GM21526 (cell line): ENCODE results near the gene GRAMD1C.
"Not testable (repeated sequence)": the region's sequence is repeated elsewhere in the genome, so short reads cannot be mapped to it uniquely, and the experiment has no call there.

Source experiments
- ATAC-seq: cut with Tn5 transposase; IDR thresholded peaks from one replicate; pipeline ENCODE4 v1.9.1; 2021; ENCODE audit warnings: moderate library complexity; ENCODE audit not compliant: unreplicated experiment, low FRiP score

Gene GRAMD1C

DNA sequence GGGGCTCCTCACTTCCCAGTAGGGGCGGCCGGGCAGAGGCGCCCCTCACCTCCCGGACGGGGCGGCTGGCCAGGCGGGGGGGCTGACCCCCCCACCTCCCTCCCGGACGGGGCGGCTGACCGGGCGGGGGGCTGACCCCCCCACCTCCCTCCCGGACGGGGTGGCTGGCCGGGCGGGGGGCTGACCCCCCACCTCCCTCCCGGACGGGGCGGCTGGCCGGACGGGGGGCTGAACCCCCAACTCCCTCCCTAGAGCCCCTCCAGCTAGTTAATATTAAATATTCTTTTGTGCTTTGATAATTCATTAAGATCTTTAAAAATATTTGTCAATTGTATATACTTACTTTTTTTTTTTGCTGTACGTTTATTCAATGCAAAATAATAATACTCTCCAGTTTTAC, 11.3 kb downstream of the GRAMD1C start:
- ATAC-seq, result not testable (repeated sequence)

DNA sequence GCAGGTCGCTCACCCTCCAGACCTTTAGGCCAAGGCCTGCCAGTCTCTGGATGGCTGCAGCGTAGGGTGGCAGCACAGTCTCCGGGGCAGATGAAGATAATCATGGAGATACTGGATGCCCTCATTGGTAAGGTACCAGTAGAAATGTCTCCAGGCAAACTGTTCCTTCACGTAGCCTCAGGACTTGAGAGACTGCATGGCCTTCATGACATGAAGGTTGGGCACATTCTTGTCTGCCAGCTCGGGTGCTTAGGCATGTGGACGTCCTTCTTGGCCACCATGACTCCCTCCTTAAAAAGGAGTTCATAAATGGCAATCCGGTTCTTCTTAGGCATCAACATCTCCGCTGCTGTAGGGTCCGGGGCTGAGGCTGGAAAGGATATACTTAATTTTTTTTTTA, 11.8 kb downstream of the GRAMD1C start:
- not testable (repeated sequence) for ATAC-seq

DNA sequence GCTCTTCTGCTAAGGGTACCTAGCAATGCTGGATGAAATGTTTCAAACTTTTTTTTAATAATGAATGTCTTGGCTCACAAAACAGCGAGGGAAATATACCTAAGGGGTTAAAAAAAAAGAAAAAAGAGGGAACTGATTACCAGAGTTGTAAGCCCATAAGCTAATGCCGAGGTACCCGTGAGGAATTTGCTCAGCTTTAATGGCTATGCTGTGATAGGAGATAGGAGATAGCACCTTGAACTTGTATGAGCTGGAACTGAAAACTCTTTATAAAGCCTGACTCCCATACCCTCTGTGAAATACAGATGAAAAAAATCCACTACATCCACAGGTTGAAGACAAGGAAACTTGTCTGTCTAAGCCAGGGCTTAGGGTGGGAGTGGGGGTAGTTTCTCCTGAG, 13.9 kb downstream of the GRAMD1C start:
- no peak for ATAC-seq

DNA sequence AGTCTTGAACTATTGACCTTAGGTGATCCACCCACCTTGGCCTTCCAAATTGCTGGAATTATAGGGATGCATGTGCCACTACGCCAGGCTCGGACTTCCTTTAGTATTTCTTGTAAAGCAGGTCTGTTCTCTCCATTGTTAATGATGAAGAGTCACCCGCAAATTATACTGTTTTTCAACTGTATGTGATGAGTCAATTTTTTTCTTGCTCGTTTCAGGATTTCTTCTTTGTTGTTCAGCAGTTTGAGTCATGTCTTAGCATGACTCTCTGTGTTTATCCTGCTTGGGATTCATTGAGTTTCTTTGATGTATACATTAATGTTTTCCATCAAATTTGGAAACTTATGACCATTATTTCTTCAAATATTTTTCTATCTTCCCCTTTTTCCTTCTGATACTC, 28.9 kb downstream of the GRAMD1C start:
- no peak for ATAC-seq

DNA sequence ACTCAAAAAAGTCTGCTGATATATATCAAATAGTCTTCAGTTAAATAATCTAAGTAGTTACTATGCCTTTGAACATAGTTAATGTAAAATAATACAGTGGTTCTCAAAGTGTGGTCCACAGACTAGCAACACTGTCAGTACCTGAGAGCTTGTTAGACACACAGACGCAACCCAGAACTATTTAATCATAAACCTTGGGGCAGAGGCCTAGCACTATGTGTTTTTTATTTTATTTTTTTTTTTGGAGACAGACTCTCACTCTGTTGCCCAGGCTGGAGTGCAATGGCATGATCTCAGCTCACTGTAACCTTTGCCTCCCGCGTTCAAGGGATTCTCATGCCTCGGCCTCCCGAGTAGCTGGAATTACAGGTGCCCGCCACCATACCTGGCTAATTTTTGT, 34.7 kb downstream of the GRAMD1C start:
- no peak for ATAC-seq

DNA sequence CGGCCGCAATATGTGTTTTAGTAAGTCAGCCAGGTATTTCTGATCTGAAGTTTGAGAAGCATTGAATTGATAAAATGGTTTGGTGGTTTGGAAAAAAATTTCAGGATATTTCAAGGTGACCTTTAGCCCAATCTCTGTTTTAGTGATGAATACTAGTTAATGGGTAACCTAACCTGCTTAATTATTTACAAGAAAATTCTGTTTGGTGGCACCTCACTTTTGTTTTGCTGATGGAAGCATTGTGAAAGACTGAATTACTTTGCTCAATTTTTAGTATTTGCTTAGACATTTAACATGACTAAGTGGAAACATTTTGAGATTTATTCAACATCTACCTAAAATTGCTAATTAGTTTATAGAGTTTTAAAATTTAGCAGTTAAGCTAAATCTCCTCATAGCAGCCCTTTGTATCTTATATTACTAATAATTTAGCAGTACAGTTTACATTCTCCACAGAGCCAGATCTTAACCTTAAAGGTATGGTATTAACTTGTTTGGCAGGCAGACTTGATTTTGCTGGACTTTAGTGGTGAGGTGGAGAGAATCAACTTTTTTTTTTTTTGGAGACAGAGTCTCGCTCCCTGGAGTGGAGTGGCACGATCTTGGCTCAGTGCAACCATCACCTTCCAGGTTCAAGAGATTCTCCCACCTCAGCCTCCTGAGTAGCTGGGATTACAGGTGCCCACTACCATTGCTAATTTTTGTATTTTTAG, 35.4 kb downstream of the GRAMD1C start:
- ATAC-seq, result no peak

DNA sequence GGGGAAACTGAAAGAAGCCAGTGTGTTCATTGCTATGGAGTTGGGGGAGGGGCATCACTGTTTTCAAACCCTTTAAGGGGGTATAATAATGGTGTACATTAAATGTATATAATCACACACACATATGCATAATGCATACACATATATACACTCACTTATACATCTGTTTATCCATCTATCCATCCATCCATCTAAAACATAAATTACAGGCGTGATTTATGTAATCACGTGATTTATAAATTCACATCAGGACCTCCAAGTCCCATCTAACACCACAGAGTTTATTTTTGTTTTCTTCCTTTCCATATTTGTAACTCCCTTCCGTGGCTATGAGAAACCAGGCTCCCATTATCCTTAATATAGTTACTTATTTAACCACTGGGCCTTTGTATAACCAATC, 39.8 kb downstream of the GRAMD1C start:
- no peak for ATAC-seq

DNA sequence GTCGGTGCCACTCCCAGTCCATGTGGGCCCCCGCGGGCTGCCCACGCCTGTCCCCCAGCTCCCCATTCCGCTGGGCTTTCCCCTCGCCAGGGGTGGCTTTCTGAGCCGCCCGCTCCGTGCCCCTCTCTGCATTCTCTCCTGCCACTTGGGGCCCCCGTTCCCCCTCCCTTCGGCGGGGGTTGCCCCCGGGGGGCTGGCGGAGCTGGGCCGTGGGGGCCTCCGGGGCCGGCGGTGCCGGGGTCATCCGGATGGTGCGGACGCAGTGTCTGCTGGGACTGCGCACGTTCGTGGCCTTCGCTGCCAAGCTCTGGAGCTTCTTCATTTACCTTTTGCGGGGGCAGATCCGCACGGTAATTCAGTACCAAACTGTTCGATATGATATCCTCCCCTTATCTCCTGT, 46.5 kb downstream of the GRAMD1C start:
- ATAC-seq, result no peak

DNA sequence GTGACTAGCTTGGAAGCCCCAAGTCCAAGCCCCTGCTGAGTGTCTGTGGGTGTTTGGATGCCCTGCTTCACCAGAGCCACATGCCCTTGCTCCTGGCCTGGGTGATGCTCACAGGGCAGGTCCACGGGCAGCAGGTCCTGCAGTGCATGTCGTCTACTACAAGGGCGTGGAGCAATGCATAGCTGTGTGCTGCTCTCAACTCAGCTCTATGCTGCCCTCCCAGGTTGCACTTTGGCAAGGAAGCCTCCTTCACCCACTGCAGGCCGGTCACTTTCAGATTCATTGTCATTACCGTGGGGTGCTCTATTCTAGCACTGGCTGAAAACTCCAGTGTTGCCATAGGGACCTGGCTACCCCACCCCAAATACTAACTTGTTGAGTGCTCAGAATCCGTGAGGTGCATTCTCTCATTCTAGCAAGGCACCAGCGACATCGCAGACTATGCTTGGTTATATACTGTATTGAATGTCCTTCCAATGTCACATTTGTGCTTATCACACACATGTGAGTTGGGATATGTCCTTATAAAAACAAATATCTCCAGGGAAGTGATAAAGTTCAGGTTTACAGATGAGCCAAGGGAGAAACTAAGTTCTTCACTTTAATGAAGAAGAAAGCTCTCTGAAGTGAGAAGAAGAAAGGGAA, 51.8 kb downstream of the GRAMD1C start:
- no peak for ATAC-seq

DNA sequence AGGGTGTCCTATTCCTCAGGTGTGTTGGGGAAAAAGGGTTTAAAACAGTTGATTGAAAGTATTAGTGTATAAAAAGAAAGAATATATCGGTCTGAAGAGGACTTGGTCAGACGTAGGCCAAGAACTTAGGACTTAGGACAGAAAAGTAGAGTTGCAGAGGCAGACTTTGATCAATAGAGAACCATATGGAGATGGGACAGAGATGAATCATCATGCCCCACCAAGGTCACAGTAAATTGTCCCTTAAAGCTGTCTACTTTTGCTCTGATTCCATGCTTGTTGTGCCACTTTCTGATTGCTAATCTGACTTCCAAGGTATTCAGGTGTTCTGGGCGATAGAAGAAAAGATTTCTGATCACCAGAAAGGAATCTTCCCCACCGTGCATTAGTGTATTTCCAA, 56.3 kb downstream of the GRAMD1C start:
- no peak for ATAC-seq

DNA sequence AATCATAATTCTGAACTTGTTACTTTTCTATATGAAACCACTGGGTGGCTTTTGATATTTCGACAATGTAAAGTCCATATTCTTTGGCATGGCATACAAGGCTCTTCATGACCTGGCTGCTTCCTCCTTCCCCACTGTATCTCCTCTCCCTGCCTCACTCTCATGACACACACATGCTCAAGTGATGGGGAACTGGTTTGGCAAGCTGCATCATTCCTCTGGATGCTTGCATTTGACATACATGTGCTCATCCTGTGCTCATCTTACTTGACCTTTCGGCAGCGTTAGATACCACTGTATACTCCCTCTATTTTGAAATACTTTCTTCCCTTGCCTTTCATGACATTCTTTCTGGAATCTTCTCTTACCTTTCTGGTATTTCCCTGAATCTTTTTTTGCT, 57.4 kb downstream of the GRAMD1C start:
- no peak for ATAC-seq

DNA sequence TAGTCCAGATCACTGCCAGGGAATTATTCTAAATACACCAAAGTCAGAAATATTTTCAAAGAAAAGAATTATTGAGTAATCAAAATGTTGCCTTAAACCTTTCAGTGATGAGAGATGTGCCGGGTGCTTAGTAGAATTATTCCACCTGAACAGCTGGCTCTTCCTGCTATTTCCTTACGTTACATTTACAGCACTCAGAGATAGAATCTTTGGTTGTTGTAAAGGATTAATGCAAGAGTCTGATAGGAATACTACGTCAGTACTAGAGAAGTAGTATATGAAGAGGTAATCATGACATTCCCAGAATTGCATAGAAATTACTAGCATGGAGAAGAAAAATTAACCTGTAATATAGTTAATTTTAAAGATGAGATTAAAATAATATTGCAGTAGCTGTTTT, 58.3 kb downstream of the GRAMD1C start:
- ATAC-seq, result no peak

DNA sequence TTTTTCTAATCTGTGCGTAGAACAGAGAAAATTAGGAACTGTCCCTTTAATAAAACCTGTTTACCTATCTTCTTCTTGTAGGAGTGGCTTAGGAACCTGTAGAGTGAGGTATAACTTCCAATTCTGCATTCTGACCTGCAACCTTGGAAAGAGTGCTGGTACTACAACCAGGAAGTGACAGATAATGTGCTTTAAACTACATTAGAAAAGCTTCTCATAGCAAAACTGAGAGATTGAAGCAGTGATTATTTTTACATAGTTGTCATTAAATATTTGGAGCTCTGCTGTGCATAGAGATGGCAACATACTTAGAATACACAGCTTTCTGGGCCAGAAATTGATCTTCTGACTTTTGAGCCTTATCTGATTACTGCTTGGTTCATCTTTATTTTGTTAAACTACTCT, 58.8 kb downstream of the GRAMD1C start:
- ATAC-seq, result no peak

DNA sequence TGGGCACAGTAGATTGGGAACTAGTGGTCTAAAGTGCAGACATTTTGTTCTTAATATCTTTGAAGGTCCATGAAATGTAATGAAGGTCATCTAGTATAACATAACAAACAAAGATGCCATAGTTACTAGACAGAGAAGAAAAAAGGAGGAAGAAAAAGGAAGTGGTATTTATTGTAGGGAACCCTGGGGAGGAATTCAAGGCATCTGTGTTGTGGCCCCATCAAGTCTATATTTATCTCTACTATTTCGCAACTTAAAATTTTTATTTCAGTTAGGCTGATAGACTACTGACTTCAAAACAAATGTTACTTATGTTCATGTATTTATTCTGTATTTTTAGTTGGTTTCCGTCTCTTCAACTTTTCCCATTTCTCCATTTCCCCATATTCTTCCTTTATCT, 60.3 kb downstream of the GRAMD1C start:
- ATAC-seq, result no peak

DNA sequence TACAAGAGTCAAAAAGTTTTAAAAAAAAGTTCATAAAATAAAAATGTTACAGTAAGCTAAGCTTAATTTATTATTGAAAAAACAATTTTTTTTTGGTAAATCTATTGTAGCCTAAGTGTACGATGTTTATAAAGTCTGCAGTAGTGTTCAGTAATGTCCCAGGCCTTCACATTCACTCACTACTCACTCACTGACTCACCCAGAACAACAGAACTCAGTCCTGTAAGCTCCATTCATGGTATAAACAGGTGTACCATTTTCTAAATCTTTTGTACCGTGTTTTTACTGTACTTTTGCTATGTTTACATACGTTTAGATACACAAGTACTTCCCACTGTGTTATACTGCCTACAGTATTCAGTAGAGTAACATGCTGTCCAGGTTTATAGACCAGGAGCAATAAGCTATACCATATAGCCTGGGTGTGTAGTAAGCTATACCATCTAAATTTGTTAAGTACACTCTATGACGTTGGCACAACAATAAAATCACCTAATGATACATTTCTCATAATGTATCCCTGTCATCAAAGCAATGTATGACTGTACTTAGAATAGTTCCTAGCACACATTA, 68.1 kb downstream of the GRAMD1C start:
- no peak for ATAC-seq

DNA sequence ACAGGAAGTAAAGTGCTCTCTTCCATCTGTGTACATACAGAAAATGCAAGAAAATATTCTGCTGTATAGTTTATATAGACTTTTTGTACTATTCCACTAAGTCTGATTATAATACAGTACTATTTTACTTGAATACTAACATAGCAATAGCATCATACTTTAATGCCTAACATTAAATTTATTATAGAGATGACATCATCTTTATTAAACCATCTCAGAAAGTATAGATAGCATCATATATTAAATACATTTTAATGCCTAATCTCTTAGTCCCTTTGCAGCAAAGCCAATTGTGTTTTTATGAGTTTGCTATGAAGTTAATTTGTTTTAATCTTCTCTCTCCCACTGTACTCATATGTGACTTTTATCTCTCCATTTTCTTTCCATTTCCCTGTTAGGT, 69.5 kb downstream of the GRAMD1C start:
- no peak for ATAC-seq

DNA sequence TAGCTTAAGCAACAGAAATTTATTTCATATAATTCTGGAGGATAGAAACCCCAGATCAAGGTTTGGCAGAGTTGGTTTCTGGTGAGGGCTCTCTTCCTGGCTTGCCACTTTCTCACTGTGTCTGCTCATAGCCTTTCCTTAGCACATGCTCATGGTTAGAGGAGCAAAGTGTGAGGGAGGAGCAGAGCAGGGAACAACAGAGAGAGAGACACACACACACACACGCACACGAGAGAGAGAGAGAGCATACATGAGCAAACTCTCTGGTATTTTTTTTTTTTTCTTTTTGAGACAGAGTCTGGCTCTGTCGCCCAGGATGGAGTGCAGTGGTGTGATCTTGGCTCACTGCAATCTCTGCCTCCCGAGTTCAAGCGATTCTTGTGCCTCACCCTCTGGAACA, 72.4 kb downstream of the GRAMD1C start:
- no peak for ATAC-seq

DNA sequence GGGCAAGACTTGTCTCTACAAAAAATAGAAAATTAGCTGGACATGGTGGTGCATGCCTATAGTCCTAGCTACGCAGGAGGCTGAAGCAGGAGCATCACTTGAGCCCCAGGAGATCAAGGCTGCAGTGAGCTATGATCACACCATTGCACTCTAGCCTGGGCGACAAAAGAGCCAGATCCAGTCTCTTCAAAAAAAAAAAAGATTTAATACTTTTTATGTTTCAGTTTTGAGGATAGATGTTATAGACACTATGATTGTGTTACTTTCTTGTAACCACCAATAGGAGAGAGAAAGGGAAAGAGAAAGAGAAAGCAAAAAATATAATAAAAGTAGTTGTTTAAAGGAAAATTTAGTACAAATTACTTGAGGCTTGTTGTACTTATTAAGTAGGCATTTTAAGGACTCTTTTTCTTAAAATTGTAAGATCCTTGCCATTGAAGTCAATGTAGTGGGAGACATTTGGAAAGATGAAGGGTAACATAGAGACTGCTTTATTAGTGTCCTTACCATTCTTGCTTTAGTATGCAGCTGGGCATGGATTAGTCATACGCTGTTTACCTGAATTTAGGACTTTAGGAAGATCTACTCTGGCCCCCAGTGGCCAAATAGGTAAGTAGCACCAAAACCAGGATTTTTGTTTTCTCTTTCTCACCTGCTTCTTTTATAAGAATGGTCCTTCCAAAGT, 74.1 kb downstream of the GRAMD1C start:
- peak; percentile 94 for ATAC-seq

DNA sequence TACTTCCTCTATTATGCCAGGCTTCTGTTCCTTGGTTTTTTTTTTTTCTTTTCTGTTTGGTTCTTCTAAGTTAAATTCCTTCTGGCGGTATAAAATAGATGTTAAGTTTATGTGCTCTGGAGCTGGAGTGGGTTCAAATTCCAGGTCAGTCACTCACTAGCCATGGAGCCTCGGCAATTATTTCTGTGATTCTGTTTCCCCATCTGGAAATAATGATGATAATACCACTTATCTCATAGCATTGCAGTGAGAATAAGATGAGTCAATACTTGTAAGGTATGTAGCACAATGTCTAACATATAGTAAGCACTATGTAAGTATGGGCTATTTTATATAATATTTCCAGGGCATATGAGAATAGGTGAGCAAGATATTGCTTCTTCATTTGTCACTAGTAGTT, 76.1 kb downstream of the GRAMD1C start:
- no peak for ATAC-seq

DNA sequence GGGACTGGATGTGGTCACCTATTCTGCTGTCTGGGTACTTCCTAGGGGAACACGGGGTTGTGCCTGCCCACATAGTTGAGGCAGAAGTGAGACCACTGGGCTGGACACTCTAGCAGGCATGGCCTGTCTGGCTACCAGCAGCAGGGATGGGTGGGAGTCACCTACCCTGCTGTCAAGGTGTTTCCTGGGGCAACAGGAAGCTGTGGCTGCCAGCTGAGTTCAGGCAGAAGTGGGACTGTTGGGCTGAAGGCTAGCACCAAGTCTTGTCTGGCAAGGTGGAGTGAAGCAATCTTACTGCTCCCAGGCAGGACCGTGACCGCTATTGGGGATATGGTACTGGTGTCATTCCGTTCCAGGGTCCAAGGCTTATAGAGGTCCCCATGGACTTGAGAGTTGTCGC, 89.0 kb downstream of the GRAMD1C start:
- ATAC-seq, result no peak

DNA sequence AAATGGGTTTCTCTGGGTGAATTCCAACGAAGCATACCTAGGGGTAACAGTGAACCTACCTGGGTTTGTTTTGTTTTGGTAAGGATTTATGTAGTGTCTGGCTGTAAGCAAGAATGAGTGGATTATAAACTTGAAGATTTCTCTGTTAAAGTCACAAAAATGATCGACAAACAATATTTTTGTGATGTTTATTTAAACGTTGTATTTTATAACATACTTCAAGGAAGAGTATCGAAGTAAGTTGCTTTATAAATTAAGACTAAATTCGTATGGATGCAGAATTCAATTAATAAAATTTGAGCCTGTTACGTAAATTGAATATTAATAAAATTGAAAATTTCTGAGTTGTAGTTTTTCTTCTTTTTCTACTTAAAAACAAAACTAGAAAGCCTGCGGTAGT, 108.2 kb downstream of the GRAMD1C start:
- no peak for ATAC-seq
